ENCODE results near the gene CRACDL.

The CRACDL gene

GRCh38 chr2:98932778-98933343, 3.2 kb downstream of the CRACDL start:
- Mint-ChIP-seq H3K4me3 (no peak overlapping the region), H3K27me3 (peaks cover 32% of the 10 kb centered on the region), H3K9me3 (ENCODE audit: low read depth) (no peaks in the 10 kb centered on the region), H3K36me3 (no peaks in the 10 kb centered on the region), H3K27ac (no peak overlapping the region), H3K4me1 (ENCODE audit: low read depth) (peaks cover 11% of the 10 kb centered on the region)

GRCh38 chr2:98932164-98932563, 3.9 kb downstream of the CRACDL start:
- H3K4me3 Mint-ChIP-seq, result no peak overlapping the region
- H3K4me1 Mint-ChIP-seq (ENCODE audit: low read depth), result peaks cover 8% of the 10 kb centered on the region
- no peaks in the 10 kb centered on the region for H3K9me3 Mint-ChIP-seq (ENCODE audit: low read depth)
- no peaks in the 10 kb centered on the region for H3K36me3 Mint-ChIP-seq
- H3K27ac Mint-ChIP-seq, result no peak overlapping the region
- peaks cover 27% of the 10 kb centered on the region for H3K27me3 Mint-ChIP-seq

GRCh38 chr2:98931596-98931995, 4.4 kb downstream of the CRACDL start:
- no peak overlapping the region for H3K27ac Mint-ChIP-seq
- no peak overlapping the region for H3K4me3 Mint-ChIP-seq
- H3K4me1 Mint-ChIP-seq (ENCODE audit: low read depth), result peaks cover 7% of the 10 kb centered on the region
- no peaks in the 10 kb centered on the region for H3K9me3 Mint-ChIP-seq (ENCODE audit: low read depth)
- no peaks in the 10 kb centered on the region for H3K36me3 Mint-ChIP-seq
- peaks cover 27% of the 10 kb centered on the region for H3K27me3 Mint-ChIP-seq

- H3K4me1 Mint-ChIP-seq (ENCODE audit: low read depth), result no peaks in the 10 kb centered on the region
- H3K9me3 Mint-ChIP-seq (ENCODE audit: low read depth), result no peaks in the 10 kb centered on the region
- no peaks in the 10 kb centered on the region for H3K36me3 Mint-ChIP-seq
- no peak overlapping the region for H3K4me3 Mint-ChIP-seq
- H3K27ac Mint-ChIP-seq, result no peak overlapping the region
- peaks cover 21% of the 10 kb centered on the region for H3K27me3 Mint-ChIP-seq
Observed at GRCh38 chr2:98929920-98930319, 6.1 kb downstream of the CRACDL start.

- peaks cover 3% of the 10 kb centered on the region for H3K36me3 Mint-ChIP-seq
- H3K27ac Mint-ChIP-seq, result no peak overlapping the region
- peaks cover 11% of the 10 kb centered on the region for H3K27me3 Mint-ChIP-seq
- no peaks in the 10 kb centered on the region for H3K4me1 Mint-ChIP-seq (ENCODE audit: low read depth)
- no peak overlapping the region for H3K4me3 Mint-ChIP-seq
- no peaks in the 10 kb centered on the region for H3K9me3 Mint-ChIP-seq (ENCODE audit: low read depth)
Observed at GRCh38 chr2:98928242-98928641, 7.8 kb downstream of the CRACDL start.

- Mint-ChIP-seq H3K36me3 (peaks cover 3% of the 10 kb centered on the region), H3K4me3 (no peak overlapping the region), H3K27me3 (peaks cover 9% of the 10 kb centered on the region), H3K27ac (no peak overlapping the region), H3K9me3 (ENCODE audit: low read depth) (no peaks in the 10 kb centered on the region), H3K4me1 (ENCODE audit: low read depth) (no peaks in the 10 kb centered on the region)
Observed at GRCh38 chr2:98927027-98927426, 9.0 kb downstream of the CRACDL start.

- H3K4me3 Mint-ChIP-seq, result no peak overlapping the region
- H3K36me3 Mint-ChIP-seq, result peaks cover 3% of the 10 kb centered on the region
- no peak overlapping the region for H3K27ac Mint-ChIP-seq
- peaks cover 7% of the 10 kb centered on the region for H3K27me3 Mint-ChIP-seq
- H3K9me3 Mint-ChIP-seq (ENCODE audit: low read depth), result no peaks in the 10 kb centered on the region
- no peaks in the 10 kb centered on the region for H3K4me1 Mint-ChIP-seq (ENCODE audit: low read depth)
Observed at GRCh38 chr2:98926601-98927000, 9.4 kb downstream of the CRACDL start.

GRCh38 chr2:98924910-98925309, 11.1 kb downstream of the CRACDL start:
- H3K27ac Mint-ChIP-seq, result no peak overlapping the region
- H3K4me3 Mint-ChIP-seq, result no peak overlapping the region
- peaks cover 3% of the 10 kb centered on the region for H3K27me3 Mint-ChIP-seq
- peaks cover 3% of the 10 kb centered on the region for H3K36me3 Mint-ChIP-seq
- no peaks in the 10 kb centered on the region for H3K9me3 Mint-ChIP-seq (ENCODE audit: low read depth)
- no peaks in the 10 kb centered on the region for H3K4me1 Mint-ChIP-seq (ENCODE audit: low read depth)

- Mint-ChIP-seq H3K27me3 (peaks cover 3% of the 10 kb centered on the region), H3K4me1 (ENCODE audit: low read depth) (no peaks in the 10 kb centered on the region), H3K36me3 (peaks cover 3% of the 10 kb centered on the region), H3K9me3 (ENCODE audit: low read depth) (no peaks in the 10 kb centered on the region), H3K27ac (no peak overlapping the region), H3K4me3 (no peak overlapping the region)
Observed at GRCh38 chr2:98924038-98924830, 11.8 kb downstream of the CRACDL start.

GRCh38 chr2:98923244-98923940, 12.6 kb downstream of the CRACDL start:
- Mint-ChIP-seq H3K4me1 (ENCODE audit: low read depth) (no peaks in the 10 kb centered on the region), H3K27me3 (peaks cover 3% of the 10 kb centered on the region)

GRCh38 chr2:98921062-98921461, 15.0 kb downstream of the CRACDL start:
- no peak overlapping the region for H3K4me3 Mint-ChIP-seq
- H3K27ac Mint-ChIP-seq, result no peak overlapping the region
- H3K36me3 Mint-ChIP-seq, result peaks cover 3% of the 10 kb centered on the region
- H3K9me3 Mint-ChIP-seq (ENCODE audit: low read depth), result no peaks in the 10 kb centered on the region
- H3K4me1 Mint-ChIP-seq (ENCODE audit: low read depth), result no peaks in the 10 kb centered on the region
- peaks cover 5% of the 10 kb centered on the region for H3K27me3 Mint-ChIP-seq

More at GRCh38 chr2:98923244-98923940, 12.6 kb downstream of the CRACDL start:
- Mint-ChIP-seq H3K27ac (no peak overlapping the region), H3K36me3 (peaks cover 3% of the 10 kb centered on the region), H3K4me3 (no peak overlapping the region), H3K9me3 (ENCODE audit: low read depth) (no peaks in the 10 kb centered on the region)

GRCh38 chr2:98917031-98917471, 19.0 kb downstream of the CRACDL start:
- no peak overlapping the region for H3K27ac Mint-ChIP-seq
- no peaks in the 10 kb centered on the region for H3K4me1 Mint-ChIP-seq (ENCODE audit: low read depth)
- H3K36me3 Mint-ChIP-seq, result no peaks in the 10 kb centered on the region
- peaks cover 4% of the 10 kb centered on the region for H3K27me3 Mint-ChIP-seq
- no peak overlapping the region for H3K4me3 Mint-ChIP-seq
- H3K9me3 Mint-ChIP-seq (ENCODE audit: low read depth), result no peaks in the 10 kb centered on the region

GRCh38 chr2:98915751-98916358, 20.2 kb downstream of the CRACDL start:
- Mint-ChIP-seq H3K27me3 (peaks cover 4% of the 10 kb centered on the region), H3K4me3 (no peak overlapping the region), H3K27ac (no peak overlapping the region), H3K36me3 (no peaks in the 10 kb centered on the region), H3K9me3 (ENCODE audit: low read depth) (no peaks in the 10 kb centered on the region), H3K4me1 (ENCODE audit: low read depth) (peaks cover 6% of the 10 kb centered on the region)

GRCh38 chr2:98914713-98915580, 21.1 kb downstream of the CRACDL start:
- no peaks in the 10 kb centered on the region for H3K9me3 Mint-ChIP-seq (ENCODE audit: low read depth)
- H3K36me3 Mint-ChIP-seq, result no peaks in the 10 kb centered on the region
- peaks cover 4% of the 10 kb centered on the region for H3K27me3 Mint-ChIP-seq
- H3K4me3 Mint-ChIP-seq, result no peak overlapping the region
- no peak overlapping the region for H3K27ac Mint-ChIP-seq
- H3K4me1 Mint-ChIP-seq (ENCODE audit: low read depth), result peaks cover 6% of the 10 kb centered on the region
